Right lobe of liver (tissue), 4 donors: ENCODE data around the gene CNTNAP5.

Experiments
- CTCF ChIP-seq, 4 donors: fragments of 200-600 bp in 3 of 4; fragments of 450-650 bp in 1 of 4; IDR thresholded peaks; one replicate each; pipeline versions ENCODE4 v1.5.1 to v1.8.0; 2016 to 2022; ENCODE audit warnings: antibody characterized with exemption in 4 of 4, mild to moderate bottlenecking in 2 of 4
- POLR2A ChIP-seq: fragments of 450-650 bp; IDR thresholded peaks from one replicate; pipeline ENCODE4 v1.6.1; 2017; ENCODE audit warnings: antibody characterized with exemption, mild to moderate bottlenecking
- donor health status: DM: no; HTN: no; CAD: no.
- donor health status: DM: no; HTN: no; CAD: no.
- donor health status: DM: no; HTN: yes; CAD: no.

- TF ChIP-seq POLR2A, result no peak
- TF ChIP-seq CTCF (IDR thresholded peaks at IDR 0.05), result no peak
These were observed 41.7 kb downstream of the CNTNAP5 start for GRCh38 chr2:124066776-124067175.
